ENCODE data around the gene ZNF358.

Gene ZNF358

GRCh38 chr19:7505682-7506384, 10.1 kb upstream of the ZNF358 start:
- no peak for TF ChIP-seq CTCF (conservative IDR thresholded peaks at IDR 0.05)
- peak overlapping the region; percentile 59 for H3K27ac ChIP-seq

- H3K27ac ChIP-seq: no peak overlapping the region
- TF ChIP-seq CTCF (conservative IDR thresholded peaks at IDR 0.05): no peak
Observed at GRCh38 chr19:7506385-7507328, 9.2 kb upstream of the ZNF358 start.

GRCh38 chr19:7507884-7508283, 8.0 kb upstream of the ZNF358 start:
- no peak overlapping the region for H3K27ac ChIP-seq
- no peak for TF ChIP-seq CTCF (conservative IDR thresholded peaks at IDR 0.05)

- no peak for TF ChIP-seq CTCF (conservative IDR thresholded peaks at IDR 0.05)
- no peak overlapping the region for H3K27ac ChIP-seq
Observed at GRCh38 chr19:7509625-7510024, 6.3 kb upstream of the ZNF358 start.

- TF ChIP-seq CTCF (conservative IDR thresholded peaks at IDR 0.05): no peak
- H3K27ac ChIP-seq: no peak overlapping the region
Observed at GRCh38 chr19:7512400-7512851, 3.5 kb upstream of the ZNF358 start.

- no peak overlapping the region for H3K27ac ChIP-seq
- no peak for TF ChIP-seq CTCF (conservative IDR thresholded peaks at IDR 0.05)
Observed at GRCh38 chr19:7513809-7514642, 1.9 kb upstream of the ZNF358 start.

Data from VCaP (cell line).